Astrocyte of the cerebellum (primary cell): ENCODE data around the gene CEP295NL.

Experiments
- DNase-seq: peaks from one replicate; pipeline ENCODE4 v3.0.0-alpha.2; 2011; ENCODE audit warnings: low read depth
- H3K4me3 ChIP-seq: 2 replicates; pipeline ENCODE4 v1.5.1; 2011; ENCODE audit warnings: mild to moderate bottlenecking, low read depth, low read length, moderate library complexity
- in situ Hi-C: cut with HindIII; loops from 2 replicates; pipeline ENCODE4 v1.10.0; 2017; ENCODE audit warnings: low sequenced_read_pairs
- TF ChIP-seq, protein P1 (sequence below): IDR thresholded peaks from 2 replicates; pipeline ENCODE4 v1.5.1; 2012; ENCODE audit warnings: low read length, low read depth, moderate library complexity, mild to moderate bottlenecking; ENCODE audit errors: missing control alignments

CEP295NL gene

DNA sequence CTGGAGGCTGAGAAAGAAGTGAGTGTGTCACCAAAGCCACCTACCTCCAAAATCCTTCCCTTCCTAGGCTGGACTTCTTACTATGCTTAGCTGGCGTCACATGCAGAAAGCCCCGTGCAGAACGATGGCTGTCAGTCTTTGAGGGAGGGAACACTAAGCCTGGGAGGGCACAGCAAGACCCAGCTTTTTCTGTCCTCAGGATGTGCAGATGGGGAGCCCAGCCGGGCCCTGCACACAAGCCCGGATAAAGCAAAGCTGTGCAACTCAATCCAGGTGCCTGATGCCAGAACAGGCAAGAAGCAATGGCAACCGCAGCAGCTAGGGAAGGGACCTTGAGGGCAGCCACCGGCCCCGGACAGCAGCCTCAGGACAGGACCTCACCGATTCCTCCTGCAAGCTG is 48.5 kb downstream of the CEP295NL start:
- DNase-seq: no peak
- TF ChIP-seq, protein P1, sequence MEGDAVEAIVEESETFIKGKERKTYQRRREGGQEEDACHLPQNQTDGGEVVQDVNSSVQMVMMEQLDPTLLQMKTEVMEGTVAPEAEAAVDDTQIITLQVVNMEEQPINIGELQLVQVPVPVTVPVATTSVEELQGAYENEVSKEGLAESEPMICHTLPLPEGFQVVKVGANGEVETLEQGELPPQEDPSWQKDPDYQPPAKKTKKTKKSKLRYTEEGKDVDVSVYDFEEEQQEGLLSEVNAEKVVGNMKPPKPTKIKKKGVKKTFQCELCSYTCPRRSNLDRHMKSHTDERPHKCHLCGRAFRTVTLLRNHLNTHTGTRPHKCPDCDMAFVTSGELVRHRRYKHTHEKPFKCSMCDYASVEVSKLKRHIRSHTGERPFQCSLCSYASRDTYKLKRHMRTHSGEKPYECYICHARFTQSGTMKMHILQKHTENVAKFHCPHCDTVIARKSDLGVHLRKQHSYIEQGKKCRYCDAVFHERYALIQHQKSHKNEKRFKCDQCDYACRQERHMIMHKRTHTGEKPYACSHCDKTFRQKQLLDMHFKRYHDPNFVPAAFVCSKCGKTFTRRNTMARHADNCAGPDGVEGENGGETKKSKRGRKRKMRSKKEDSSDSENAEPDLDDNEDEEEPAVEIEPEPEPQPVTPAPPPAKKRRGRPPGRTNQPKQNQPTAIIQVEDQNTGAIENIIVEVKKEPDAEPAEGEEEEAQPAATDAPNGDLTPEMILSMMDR: no peak
- in situ Hi-C loops: no loop called here
- H3K4me3 ChIP-seq: no peak overlapping the region

DNA sequence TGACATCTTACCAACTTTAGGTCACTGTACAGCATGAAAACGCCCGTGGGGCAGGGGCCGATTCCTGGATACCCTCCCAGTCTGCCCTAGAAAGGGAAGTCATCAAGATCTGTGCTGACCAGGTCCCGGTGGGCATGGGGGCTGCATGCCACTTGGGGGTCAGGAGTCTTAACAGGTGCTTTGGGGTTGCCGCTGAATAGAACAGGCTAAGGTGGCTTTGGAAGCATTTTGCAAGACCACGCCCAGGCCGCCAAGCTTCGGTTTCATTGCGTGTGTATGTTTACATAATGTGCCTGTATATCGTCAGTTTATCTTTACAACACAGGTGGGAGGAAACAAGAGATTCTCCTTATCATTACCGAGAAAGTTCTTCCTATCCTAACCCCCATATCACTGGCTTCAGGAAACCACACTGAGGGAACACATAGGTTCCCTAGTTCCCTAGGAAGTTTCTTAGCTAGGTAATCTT is 49.0 kb downstream of the CEP295NL start:
- in situ Hi-C loops: no loop called here
- H3K4me3 ChIP-seq: no peak overlapping the region
- no peak for DNase-seq
- TF ChIP-seq, protein P1: no peak

DNA sequence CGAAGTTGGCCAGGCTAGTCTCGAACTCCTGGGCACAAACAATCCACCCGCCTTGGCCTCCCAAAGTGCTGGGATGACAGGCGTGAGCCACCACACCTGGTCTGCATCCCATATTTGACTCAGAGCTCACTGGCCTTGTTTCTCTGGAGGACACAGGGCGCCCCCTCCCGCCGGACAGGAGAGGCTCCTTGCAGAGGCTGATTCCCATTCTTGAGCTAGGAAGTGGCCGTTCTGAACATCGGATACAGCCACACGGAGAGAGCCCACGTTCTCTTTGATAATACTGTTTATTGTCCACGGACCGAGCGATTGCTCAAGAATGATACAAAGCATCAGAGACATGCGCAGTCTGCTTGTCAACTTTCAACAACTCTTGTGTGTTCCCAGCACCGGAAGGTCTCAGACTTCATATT is 50.3 kb downstream of the CEP295NL start:
- no peak overlapping the region for H3K4me3 ChIP-seq
- in situ Hi-C loops: no loop called here
- TF ChIP-seq, protein P1: no peak
- DNase-seq: no peak

DNA sequence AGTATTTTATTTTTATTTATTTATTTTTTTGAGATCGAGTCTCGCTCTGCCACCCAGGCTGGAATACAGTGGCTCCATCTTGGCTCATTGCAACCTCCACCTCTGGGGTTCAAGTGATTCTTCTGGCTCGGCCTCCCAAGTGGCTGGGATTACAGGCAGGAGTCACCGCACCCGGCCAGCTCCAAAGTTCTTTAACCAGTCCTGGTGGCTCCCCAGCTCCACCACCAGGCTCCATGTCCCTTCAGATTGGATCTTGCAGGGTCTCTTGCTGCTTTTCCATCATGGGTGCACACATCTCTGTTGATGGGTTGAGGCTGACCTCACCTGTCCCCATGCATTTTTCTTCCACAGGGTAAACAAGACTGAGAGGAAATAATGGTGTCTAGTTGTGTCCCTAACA is 54.0 kb downstream of the CEP295NL start:
- TF ChIP-seq, protein P1: no peak
- no peak for DNase-seq
- in situ Hi-C loops: loop anchor here (25.0 kb wide), 1 partner anchor 362 kb away; no protein-coding TSS in a partner anchor
- no peak overlapping the region for H3K4me3 ChIP-seq

DNA sequence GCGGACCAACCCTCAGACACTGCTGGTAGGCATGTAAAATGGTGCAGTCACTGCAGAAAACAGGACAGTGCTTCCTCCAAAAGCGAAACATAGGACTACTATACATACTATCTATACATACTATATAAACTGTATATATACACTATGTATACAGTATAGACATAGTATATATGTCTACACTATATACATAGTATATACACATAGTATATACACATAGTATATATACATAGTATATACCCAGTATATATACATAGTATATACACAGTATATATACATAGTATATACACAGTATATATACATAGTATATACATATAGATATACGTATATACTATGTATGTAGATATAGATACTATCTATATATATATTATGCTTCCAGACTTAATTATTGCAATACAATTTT is 55.9 kb downstream of the CEP295NL start:
- in situ Hi-C loops: loop anchor here (25.0 kb wide), 1 partner anchor 360 kb away; no protein-coding TSS in a partner anchor
- no peak overlapping the region for H3K4me3 ChIP-seq
- TF ChIP-seq, protein P1: no peak
- no peak for DNase-seq

DNA sequence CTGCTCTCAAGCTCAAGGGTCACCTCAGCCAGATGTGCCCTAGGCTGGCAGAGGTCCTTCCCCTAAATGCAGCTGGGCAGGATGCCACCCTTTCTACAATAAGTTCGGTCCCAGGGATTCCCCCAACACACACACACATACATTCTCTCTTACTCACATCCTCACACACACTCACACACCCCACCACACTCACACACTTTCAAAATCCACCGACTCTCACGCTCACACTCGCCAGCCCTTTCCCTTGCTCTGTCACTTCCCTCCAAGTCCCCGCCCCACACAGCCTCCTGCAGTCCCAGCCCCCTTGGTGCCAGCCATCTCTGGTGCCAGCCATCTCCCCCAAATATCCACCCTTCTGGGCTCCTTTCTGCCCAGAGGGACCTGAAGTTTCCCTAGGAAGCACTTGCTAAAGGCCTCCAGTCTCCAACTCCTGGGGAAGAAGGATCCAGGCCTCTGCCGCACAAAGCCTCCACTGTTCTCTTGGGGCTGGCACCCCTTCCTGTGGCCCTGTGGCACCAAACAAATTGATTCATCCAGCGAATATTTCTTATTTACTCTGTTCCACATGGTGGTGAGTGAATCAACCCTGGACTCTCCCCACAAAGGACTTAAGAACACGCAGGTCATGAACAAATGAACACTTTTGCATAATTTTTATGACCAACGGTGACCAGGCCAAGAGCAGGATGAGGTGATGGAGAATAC is 58.5 kb downstream of the CEP295NL start:
- in situ Hi-C loops: loop anchor here (25.0 kb wide), 1 partner anchor 357 kb away; no protein-coding TSS in a partner anchor
- TF ChIP-seq, protein P1: no peak
- no peak overlapping the region for H3K4me3 ChIP-seq
- DNase-seq: no peak
